ENCODE data around the gene MYF6. TPM values are rescaled to one million over a fixed set of nuclear protein-coding genes. Genes with fewer than 3 reads are reported as not detected.

Gene MYF6
- total and polyA plus RNA-seq, 2 of the 8 experiments (the other 6 are each of a cell fraction or from before 2014, with no cell fraction given) = 0.39 TPM; not detected in 1

DNA sequence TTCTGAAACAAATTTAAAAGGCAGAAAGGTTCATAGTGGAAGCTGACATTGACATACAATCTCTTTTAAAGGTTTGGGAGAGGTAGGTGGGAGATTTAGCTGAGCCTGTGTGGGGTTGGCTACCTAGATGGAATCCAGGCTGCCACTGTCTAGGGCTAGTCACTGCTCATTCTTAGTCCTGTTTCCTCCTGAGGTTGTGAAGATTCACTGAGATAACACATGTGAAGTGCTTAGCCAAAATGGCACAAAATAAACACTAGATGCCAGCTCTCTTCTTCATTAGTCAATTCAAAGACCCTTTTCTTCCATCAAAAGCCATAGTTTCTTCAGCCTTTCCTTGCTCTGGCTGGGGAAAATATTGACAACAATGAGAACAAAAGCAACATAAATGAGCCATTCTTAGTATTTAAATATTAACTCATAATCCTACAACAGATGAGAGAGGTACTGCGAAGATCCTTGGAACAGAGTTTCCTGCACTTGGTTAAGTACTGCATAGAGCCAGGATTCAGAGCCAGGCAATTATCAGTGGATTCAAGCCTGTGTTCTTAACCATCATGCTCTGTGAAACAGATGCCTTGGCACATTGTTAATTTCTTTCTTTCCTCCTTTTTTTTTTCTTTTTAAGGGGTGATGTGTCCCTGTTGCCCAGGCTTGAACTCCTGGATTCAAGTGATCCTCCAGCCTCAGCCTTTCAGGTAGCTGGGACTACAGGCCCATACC is 3.5 kb downstream of the MYF6 start (continued):
- TF ChIP-seq, protein P1, sequence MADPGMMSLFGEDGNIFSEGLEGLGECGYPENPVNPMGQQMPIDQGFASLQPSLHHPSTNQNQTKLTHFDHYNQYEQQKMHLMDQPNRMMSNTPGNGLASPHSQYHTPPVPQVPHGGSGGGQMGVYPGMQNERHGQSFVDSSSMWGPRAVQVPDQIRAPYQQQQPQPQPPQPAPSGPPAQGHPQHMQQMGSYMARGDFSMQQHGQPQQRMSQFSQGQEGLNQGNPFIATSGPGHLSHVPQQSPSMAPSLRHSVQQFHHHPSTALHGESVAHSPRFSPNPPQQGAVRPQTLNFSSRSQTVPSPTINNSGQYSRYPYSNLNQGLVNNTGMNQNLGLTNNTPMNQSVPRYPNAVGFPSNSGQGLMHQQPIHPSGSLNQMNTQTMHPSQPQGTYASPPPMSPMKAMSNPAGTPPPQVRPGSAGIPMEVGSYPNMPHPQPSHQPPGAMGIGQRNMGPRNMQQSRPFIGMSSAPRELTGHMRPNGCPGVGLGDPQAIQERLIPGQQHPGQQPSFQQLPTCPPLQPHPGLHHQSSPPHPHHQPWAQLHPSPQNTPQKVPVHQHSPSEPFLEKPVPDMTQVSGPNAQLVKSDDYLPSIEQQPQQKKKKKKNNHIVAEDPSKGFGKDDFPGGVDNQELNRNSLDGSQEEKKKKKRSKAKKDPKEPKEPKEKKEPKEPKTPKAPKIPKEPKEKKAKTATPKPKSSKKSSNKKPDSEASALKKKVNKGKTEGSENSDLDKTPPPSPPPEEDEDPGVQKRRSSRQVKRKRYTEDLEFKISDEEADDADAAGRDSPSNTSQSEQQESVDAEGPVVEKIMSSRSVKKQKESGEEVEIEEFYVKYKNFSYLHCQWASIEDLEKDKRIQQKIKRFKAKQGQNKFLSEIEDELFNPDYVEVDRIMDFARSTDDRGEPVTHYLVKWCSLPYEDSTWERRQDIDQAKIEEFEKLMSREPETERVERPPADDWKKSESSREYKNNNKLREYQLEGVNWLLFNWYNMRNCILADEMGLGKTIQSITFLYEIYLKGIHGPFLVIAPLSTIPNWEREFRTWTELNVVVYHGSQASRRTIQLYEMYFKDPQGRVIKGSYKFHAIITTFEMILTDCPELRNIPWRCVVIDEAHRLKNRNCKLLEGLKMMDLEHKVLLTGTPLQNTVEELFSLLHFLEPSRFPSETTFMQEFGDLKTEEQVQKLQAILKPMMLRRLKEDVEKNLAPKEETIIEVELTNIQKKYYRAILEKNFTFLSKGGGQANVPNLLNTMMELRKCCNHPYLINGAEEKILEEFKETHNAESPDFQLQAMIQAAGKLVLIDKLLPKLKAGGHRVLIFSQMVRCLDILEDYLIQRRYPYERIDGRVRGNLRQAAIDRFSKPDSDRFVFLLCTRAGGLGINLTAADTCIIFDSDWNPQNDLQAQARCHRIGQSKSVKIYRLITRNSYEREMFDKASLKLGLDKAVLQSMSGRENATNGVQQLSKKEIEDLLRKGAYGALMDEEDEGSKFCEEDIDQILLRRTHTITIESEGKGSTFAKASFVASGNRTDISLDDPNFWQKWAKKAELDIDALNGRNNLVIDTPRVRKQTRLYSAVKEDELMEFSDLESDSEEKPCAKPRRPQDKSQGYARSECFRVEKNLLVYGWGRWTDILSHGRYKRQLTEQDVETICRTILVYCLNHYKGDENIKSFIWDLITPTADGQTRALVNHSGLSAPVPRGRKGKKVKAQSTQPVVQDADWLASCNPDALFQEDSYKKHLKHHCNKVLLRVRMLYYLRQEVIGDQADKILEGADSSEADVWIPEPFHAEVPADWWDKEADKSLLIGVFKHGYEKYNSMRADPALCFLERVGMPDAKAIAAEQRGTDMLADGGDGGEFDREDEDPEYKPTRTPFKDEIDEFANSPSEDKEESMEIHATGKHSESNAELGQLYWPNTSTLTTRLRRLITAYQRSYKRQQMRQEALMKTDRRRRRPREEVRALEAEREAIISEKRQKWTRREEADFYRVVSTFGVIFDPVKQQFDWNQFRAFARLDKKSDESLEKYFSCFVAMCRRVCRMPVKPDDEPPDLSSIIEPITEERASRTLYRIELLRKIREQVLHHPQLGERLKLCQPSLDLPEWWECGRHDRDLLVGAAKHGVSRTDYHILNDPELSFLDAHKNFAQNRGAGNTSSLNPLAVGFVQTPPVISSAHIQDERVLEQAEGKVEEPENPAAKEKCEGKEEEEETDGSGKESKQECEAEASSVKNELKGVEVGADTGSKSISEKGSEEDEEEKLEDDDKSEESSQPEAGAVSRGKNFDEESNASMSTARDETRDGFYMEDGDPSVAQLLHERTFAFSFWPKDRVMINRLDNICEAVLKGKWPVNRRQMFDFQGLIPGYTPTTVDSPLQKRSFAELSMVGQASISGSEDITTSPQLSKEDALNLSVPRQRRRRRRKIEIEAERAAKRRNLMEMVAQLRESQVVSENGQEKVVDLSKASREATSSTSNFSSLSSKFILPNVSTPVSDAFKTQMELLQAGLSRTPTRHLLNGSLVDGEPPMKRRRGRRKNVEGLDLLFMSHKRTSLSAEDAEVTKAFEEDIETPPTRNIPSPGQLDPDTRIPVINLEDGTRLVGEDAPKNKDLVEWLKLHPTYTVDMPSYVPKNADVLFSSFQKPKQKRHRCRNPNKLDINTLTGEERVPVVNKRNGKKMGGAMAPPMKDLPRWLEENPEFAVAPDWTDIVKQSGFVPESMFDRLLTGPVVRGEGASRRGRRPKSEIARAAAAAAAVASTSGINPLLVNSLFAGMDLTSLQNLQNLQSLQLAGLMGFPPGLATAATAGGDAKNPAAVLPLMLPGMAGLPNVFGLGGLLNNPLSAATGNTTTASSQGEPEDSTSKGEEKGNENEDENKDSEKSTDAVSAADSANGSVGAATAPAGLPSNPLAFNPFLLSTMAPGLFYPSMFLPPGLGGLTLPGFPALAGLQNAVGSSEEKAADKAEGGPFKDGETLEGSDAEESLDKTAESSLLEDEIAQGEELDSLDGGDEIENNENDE (IDR thresholded peaks at IDR 0.05; ENCODE audit: insufficient replicate concordance, low read length) = no peak
- TF ChIP-seq RXRA (IDR thresholded peaks at IDR 0.05; ENCODE audit: insufficient read depth, low read depth, low read length) (no peak), GTF2F1 (IDR thresholded peaks at IDR 0.05; ENCODE audit: borderline replicate concordance, low read depth, low read length) (no peak), CREB1 (IDR thresholded peaks at IDR 0.05) (no peak), SP2 (IDR thresholded peaks at IDR 0.05; ENCODE audit: low read length) (no peak), PHF8 (conservative IDR thresholded peaks at IDR 0.05; ENCODE audit: low read depth, low read length) (no peak), POLR2A (IDR thresholded peaks at IDR 0.05; ENCODE audit: control extremely low read depth in 1 of 2, low read depth in 2 of 2, low read length in 2 of 2) (no peak), EZH2 (IDR thresholded peaks at IDR 0.05; ENCODE audit: low read depth, low read length, severe bottlenecking) (no peak)

All from H1 (cell line).